DMS53 (cell line): ENCODE results near the gene MCHR2.

Experiments
- DNase-seq: peaks from one replicate; lab custom pipeline; 2025; lab: John Stamatoyannopoulos, UW

The MCHR2 gene

GRCh38 chr6:99905209-99906106 is 88.6 kb downstream of the MCHR2 start:
- DNase-seq: peak; percentile 76

- DNase-seq: no peak
Measured at GRCh38 chr6:99901596-99902384, 92.2 kb downstream of the MCHR2 start.

DNA sequence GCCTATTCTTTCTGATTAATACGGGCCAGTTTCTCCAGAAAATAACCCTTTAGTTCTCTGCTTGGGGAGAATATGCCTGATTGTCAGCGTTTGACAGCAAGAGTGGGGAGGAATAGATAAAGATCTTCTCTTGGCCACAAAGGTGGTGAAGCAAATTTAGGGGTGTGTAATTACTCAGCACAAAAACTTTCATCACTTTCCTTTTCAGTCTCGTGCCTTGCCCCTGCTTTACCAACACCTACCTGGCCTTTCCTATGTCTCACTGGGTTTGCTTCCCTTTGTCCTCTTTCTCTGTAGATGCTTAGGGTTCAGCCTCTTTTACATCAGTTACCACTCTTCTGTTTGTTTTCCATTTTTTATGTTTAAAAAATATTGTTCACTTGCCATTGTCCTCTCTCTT is 99.2 kb downstream of the MCHR2 start:
- no peak for DNase-seq

- DNase-seq: no peak
Measured at GRCh38 chr6:99887066-99887465, 107.0 kb downstream of the MCHR2 start.

DNA sequence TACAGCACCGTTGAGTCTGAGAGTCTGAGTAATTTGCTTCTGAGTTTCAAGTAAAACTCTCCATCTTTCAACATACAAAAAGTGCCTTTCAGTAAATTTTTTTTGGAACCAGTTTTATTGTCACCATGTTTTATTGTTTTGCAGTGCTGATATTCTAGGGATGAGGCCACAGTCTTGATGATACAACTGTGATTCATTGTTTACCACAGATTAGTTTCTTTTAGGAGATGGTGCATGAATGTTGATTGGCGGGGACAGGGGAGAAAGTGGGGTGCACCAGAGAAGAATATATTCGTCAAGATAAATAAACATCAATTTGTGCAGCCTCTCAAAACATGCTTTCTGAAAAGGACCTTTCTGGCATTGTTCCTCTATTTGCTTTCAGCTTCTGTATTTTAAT is 109.0 kb downstream of the MCHR2 start:
- DNase-seq: no peak

GRCh38 chr6:99882128-99882702 is 111.8 kb downstream of the MCHR2 start:
- DNase-seq: no peak

GRCh38 chr6:99879431-99879830 is 114.6 kb downstream of the MCHR2 start:
- no peak for DNase-seq

- DNase-seq: no peak
Measured at GRCh38 chr6:99875068-99875467, 119.0 kb downstream of the MCHR2 start.

GRCh38 chr6:99873084-99873483 is 120.9 kb downstream of the MCHR2 start:
- no peak for DNase-seq

GRCh38 chr6:99871641-99872040 is 122.4 kb downstream of the MCHR2 start:
- DNase-seq: no peak
